Keratinocyte (primary cell): ENCODE data around the gene EN2. TPM values are rescaled to one million over a fixed set of nuclear protein-coding genes. Genes with fewer than 3 reads are reported as not detected.

Experiments
- DNase-seq: peaks from one replicate; pipeline ENCODE4 v3.0.0-alpha.2; 2011; ENCODE audit warnings: low read depth, missing footprints, low spot score
- FAIRE-seq: peaks from 2 replicates; lab custom pipeline; 2011; peaks lifted over from hg19 to GRCh38; lab: Jason Lieb, UNC
- H2AFZ ChIP-seq: 2 replicates; pipeline ENCODE4 v1.6.0; 2012; ENCODE audit warnings: low read length, control low read depth, inconsistent platforms; ENCODE audit not compliant: control insufficient read depth
- H3K27ac ChIP-seq: 2 replicates; pipeline ENCODE4 v1.5.1; 2011; ENCODE audit warnings: low read length; ENCODE audit not compliant: control insufficient read depth, insufficient read depth
- H3K27me3 ChIP-seq: 3 replicates; pipeline ENCODE4 v1.6.0; 2011; ENCODE audit warnings: low read length; ENCODE audit not compliant: control insufficient read depth, insufficient read depth; ENCODE audit errors: extremely low read depth
- H3K36me3 ChIP-seq, 2 experiments: 2 replicates in 1 of 2; 3 replicates in 1 of 2; pipeline ENCODE4 v1.5.1; 2011; ENCODE audit warnings: low read length in 2 of 2, mild to moderate bottlenecking in 1 of 2; ENCODE audit not compliant: control insufficient read depth in 2 of 2, insufficient read depth in 2 of 2; ENCODE audit errors: extremely low read depth in 1 of 2
- H3K4me1 ChIP-seq: 3 replicates; pipeline ENCODE4 v1.5.1; 2011; ENCODE audit warnings: low read length; ENCODE audit not compliant: control insufficient read depth, insufficient read depth; ENCODE audit errors: extremely low read depth
- H3K4me2 ChIP-seq: 3 replicates; pipeline ENCODE4 v1.6.0; 2011; ENCODE audit warnings: low read depth, low read length; ENCODE audit not compliant: control insufficient read depth, insufficient read depth; ENCODE audit errors: extremely low read depth
- H3K4me3 ChIP-seq, 3 experiments: fragments of 200-600 bp in 1 of 3; sonication (generic) in 1 of 3; 2 replicates in 2 of 3; 3 replicates in 1 of 3; pipeline ENCODE4 v1.5.1; 2011 to 2016; ENCODE audit warnings: low read length in 3 of 3, mild to moderate bottlenecking in 3 of 3, control low read depth in 2 of 3, inconsistent platforms in 1 of 3, low read depth in 1 of 3, mixed read lengths in 1 of 3, mixed run types in 1 of 3, moderate library complexity in 1 of 3; ENCODE audit not compliant: control insufficient read depth in 2 of 3, insufficient read depth in 2 of 3; ENCODE audit errors: extremely low read depth in 1 of 3
- H3K79me2 ChIP-seq: 2 replicates; pipeline ENCODE4 v1.6.0; 2012; ENCODE audit warnings: low read length; ENCODE audit not compliant: control insufficient read depth, insufficient read depth
- H3K9ac ChIP-seq: 3 replicates; pipeline ENCODE4 v1.6.0; 2011; ENCODE audit warnings: low read length; ENCODE audit not compliant: control insufficient read depth, insufficient read depth; ENCODE audit errors: extremely low read depth
- H3K9me1 ChIP-seq: 3 replicates; pipeline ENCODE4 v1.6.0; 2011; ENCODE audit warnings: low read length; ENCODE audit not compliant: control insufficient read depth, insufficient read depth; ENCODE audit errors: extremely low read depth
- H3K9me3 ChIP-seq: 2 replicates; pipeline ENCODE4 v1.5.1; 2012; ENCODE audit warnings: low read depth, low read length; ENCODE audit not compliant: control insufficient read depth
- H4K20me1 ChIP-seq: 3 replicates; pipeline ENCODE4 v1.6.0; 2011; ENCODE audit warnings: low read length; ENCODE audit not compliant: control insufficient read depth, insufficient read depth; ENCODE audit errors: extremely low read depth
- EZH2 ChIP-seq: IDR thresholded peaks from one replicate; pipeline ENCODE4 v1.6.1; 2012; ENCODE audit warnings: inconsistent platforms, mild to moderate bottlenecking, low read length, moderate library complexity
- dilution Hi-C: fragments of 300-500 bp; cut with MboI; formaldehyde crosslinking; loops from one replicate; pipeline ENCODE4 v1.7.0; 2020; ENCODE audit warnings: low sequenced_read_pairs; ENCODE audit not compliant: extremely low pct_ligation_motif_present
- polyA plus RNA-seq, 5 experiments: library from polyadenylated mRNA; depleted of rRNA in 3 of 5; stranded (reverse) in 3 of 5; stranded (forward) in 1 of 5; unstranded in 1 of 5; fragments of >200 nt; gene quantifications; 1 replicate in 1 of 5; 2 replicates in 3 of 5; 3 replicates in 1 of 5; pipeline versions ENCODE4 v1.2.1 to v1.2.3, GENCODE V29; 2011 to 2012; ENCODE audit warnings: missing spikeins in 2 of 5, low read depth in 1 of 5, low replicate concordance in 1 of 5
- TF ChIP-seq, protein P1 (sequence below), 3 experiments: IDR thresholded peaks in 1 of 3; conservative IDR thresholded peaks in 1 of 3; optimal IDR thresholded peaks in 1 of 3; 2 replicates in 2 of 3; 3 replicates in 1 of 3; pipeline versions ENCODE3 to v1.5.1; 2011; ENCODE audit warnings: low read length in 3 of 3, mild to moderate bottlenecking in 3 of 3, moderate library complexity in 2 of 3, control low read depth in 1 of 3, inconsistent platforms in 1 of 3; ENCODE audit not compliant: insufficient read depth in 2 of 3; ENCODE audit errors: extremely low read depth in 1 of 3

The EN2 gene
- polyA plus RNA-seq, 1 donor (not counting 4 experiments of a cell fraction or from before 2014, with no cell fraction given), result 0.05 TPM

DNA sequence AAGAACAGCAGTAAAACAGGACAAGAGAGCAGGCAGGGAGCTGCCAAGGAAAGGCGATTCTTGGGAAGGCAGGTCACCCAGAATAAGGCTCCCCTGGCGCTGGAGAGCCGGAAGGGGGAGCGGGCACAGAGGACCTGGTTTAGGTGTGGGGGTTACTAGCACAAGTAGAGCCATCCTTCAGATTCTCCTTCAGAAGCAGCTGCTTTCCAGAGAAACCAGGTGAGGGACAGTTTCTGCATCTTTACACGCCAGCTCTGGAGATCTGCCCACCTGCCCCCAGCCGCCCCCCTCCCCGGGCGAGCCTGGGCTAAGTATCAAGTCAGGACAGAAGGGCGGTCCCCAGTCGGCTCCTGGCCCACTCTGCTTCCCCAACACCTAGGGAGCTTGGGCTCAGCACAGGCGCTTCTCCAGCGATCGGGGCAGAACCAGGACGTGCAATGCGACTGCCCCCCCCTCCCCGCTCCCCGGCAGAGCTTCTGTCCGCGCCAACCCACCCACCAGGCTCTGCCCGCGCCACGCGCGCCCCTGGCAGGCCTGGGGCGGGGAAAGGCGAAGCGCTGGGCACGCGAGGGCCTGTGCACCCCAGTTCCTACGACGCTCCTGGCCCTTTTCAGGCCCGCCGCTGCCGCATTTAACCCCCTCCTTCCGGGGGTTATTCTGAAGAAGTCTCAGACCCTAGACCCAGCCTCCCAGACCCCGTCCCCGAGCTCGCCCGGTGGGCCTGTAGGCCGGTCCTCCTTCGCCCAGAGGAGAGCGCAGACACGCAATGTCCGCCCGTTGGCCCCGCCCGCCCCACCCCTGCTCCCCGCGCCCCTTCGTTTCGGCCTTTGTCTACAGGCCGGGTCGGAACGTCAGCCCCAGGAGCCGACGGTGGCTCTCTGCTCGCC, 4.4 kb upstream of the EN2 start:
- Histone ChIP-seq H3K27ac (no peak overlapping the region), H3K4me3 (no peak overlapping the region), H3K36me3 (no peaks in the 10 kb centered on the region), H3K4me2 (no peak overlapping the region), H3K9me1 (no peaks in the 10 kb centered on the region), H3K79me2 (no peaks in the 10 kb centered on the region), H4K20me1 (peaks cover 4% of the 10 kb centered on the region), H3K9me3 (no peaks in the 10 kb centered on the region), H3K27me3 (peaks cover 97% of the 10 kb centered on the region), H3K9ac (no peak overlapping the region), H2AFZ (no peak overlapping the region), H3K4me1 (no peaks in the 10 kb centered on the region)
- dilution Hi-C loops, result no loop called here
- FAIRE-seq, result no peak
- peak; percentile 7 for TF ChIP-seq EZH2
- TF ChIP-seq, protein P1, sequence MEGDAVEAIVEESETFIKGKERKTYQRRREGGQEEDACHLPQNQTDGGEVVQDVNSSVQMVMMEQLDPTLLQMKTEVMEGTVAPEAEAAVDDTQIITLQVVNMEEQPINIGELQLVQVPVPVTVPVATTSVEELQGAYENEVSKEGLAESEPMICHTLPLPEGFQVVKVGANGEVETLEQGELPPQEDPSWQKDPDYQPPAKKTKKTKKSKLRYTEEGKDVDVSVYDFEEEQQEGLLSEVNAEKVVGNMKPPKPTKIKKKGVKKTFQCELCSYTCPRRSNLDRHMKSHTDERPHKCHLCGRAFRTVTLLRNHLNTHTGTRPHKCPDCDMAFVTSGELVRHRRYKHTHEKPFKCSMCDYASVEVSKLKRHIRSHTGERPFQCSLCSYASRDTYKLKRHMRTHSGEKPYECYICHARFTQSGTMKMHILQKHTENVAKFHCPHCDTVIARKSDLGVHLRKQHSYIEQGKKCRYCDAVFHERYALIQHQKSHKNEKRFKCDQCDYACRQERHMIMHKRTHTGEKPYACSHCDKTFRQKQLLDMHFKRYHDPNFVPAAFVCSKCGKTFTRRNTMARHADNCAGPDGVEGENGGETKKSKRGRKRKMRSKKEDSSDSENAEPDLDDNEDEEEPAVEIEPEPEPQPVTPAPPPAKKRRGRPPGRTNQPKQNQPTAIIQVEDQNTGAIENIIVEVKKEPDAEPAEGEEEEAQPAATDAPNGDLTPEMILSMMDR (optimal IDR thresholded peaks at IDR 0.05 in 1 of 3, IDR thresholded peaks at IDR 0.05 in 1 of 3, conservative IDR thresholded peaks at IDR 0.05 in 1 of 3; ENCODE audit: extremely low read depth in 1 of 3, insufficient read depth in 2 of 3, low read length in 3 of 3), result no peak
- no peak for DNase-seq

DNA sequence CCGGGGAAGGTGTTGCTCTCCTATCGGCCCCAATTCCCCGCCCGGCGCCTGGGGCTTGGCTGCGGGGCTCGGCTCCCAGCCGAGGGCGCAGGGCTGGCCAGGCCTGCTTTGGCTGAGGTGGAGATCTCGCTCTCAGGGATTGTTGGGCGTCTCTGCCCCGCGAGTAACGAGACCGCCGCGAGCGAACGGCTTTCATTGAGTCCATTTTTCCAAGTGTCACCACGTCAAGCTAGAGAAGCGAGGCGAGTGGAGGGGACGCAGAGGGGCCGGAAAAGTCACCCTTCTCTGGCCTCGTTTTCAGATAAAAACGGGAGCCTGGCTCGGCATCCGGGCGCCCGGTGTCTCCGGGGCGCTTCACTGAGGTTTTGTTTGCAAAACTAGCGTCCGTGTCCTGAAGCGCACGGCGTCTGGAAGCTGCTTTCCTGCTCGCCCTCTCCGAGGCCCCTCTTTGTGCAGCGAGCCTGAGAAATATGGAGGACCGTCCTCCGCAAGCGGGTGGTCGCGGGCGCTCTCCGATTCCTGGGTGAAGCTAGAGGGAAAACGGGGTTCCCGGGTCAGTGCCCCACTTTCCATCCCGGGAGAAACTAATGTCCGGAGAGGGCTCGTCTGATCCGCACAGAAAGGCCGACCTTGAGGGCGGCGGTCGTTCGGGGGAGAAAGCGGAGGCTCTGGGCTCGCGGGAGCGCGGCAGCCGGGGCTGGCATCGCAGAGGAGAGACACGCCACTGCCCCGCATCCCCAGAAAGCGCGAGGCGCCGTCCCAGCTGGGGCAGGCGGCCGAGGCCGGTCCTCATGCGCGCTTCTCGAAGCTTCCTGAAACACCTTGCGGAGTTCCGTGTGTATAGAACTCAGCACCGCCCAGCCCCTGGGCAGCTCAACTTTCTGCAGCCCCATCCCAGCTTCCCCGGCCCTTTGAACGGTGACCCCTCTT, 3.5 kb upstream of the EN2 start:
- Histone ChIP-seq H3K4me1 (no peaks in the 10 kb centered on the region), H3K27me3 (peaks cover 97% of the 10 kb centered on the region), H3K4me2 (no peak overlapping the region), H2AFZ (no peak overlapping the region), H3K4me3 (no peak overlapping the region), H3K27ac (no peak overlapping the region), H3K79me2 (no peaks in the 10 kb centered on the region), H4K20me1 (peaks cover 4% of the 10 kb centered on the region), H3K36me3 (no peaks in the 10 kb centered on the region), H3K9me1 (no peaks in the 10 kb centered on the region), H3K9me3 (no peaks in the 10 kb centered on the region), H3K9ac (no peak overlapping the region)
- dilution Hi-C loops, result no loop called here
- TF ChIP-seq, protein P1 (optimal IDR thresholded peaks at IDR 0.05 in 1 of 3, IDR thresholded peaks at IDR 0.05 in 1 of 3, conservative IDR thresholded peaks at IDR 0.05 in 1 of 3; ENCODE audit: extremely low read depth in 1 of 3, insufficient read depth in 2 of 3, low read length in 3 of 3), result no peak
- TF ChIP-seq EZH2, result peak; percentile 84
- FAIRE-seq (no peak), DNase-seq (no peak)
